ENCODE data around the gene DUSP1.
"Not testable (repeated sequence)": the region's sequence is repeated elsewhere in the genome, so short reads cannot be mapped to it uniquely, and the experiment has no call there.

Gene DUSP1

DNA sequence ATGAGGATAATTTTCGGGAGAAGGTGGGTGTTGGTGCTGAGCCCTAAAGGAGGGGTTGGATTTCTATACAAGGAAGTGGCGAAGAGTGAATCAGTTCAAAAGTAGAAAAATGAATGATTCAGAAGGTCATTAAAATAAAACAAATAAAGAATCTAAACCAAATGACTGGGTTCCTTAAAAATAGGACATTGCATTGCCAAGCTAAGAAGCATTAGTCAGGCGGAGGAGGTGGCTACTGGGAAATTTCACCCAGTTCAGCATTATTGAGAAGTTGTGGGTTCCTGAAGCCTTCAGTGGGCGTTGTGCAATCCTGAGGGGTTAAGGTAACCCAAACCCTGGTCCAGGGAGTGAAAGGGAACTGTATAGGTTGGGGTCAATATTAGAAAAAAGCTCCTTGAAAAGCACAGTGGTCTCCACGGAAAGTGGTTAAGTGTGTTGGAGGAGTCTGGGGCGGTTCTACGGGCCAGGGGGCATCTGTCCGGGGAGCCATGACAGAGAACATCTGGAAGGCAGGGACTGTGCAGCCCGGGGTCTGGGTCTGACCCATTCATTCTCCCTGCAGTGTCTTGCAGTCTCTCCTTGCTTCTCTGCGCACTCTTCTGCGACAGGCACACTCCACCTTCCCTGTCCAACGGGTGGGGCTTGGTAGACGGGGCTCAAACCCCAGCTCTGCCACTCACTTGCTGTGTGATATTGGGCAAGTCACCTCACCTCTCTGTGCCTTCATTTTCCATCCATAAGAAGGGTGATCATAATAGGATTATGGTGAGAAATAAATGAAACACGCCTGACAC, 27.6 kb upstream of the DUSP1 start:
- FAIRE-seq (no peak), DNase-seq (ENCODE audit: insufficient read length, low spot score) (no peak)

GRCh38 chr5:172797771-172798191, 26.8 kb upstream of the DUSP1 start:
- no peak for FAIRE-seq

DNA sequence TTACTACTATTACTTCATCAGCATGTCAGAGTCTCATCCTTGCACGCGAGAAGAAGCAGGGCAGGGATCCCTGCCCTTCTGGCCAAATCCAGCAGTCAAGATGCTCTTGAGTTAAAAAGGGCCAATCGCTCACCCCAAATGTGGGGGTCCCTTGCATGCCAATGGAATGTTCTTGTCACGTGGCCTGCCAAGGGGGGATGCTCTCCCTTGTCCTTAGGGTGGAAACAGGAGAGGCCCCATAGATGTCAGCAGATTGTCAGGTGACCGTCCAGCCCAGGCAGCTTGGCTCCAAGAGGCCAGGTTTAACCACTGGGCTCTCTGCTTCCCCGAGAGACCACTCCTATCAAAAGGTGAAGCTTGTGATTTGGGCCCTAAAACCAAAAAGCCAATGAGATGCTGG, 25.3 kb upstream of the DUSP1 start:
- FAIRE-seq (no peak), DNase-seq (ENCODE audit: insufficient read length, low spot score) (no peak)

More at GRCh38 chr5:172797771-172798191, 26.8 kb upstream of the DUSP1 start:
- no peak for DNase-seq (ENCODE audit: insufficient read length, low spot score)

GRCh38 chr5:172795318-172795977, 24.5 kb upstream of the DUSP1 start:
- DNase-seq (ENCODE audit: insufficient read length, low spot score) (no peak), FAIRE-seq (no peak)

GRCh38 chr5:172793577-172794488, 22.8 kb upstream of the DUSP1 start:
- DNase-seq (ENCODE audit: insufficient read length, low spot score) = no peak
- FAIRE-seq = no peak

DNA sequence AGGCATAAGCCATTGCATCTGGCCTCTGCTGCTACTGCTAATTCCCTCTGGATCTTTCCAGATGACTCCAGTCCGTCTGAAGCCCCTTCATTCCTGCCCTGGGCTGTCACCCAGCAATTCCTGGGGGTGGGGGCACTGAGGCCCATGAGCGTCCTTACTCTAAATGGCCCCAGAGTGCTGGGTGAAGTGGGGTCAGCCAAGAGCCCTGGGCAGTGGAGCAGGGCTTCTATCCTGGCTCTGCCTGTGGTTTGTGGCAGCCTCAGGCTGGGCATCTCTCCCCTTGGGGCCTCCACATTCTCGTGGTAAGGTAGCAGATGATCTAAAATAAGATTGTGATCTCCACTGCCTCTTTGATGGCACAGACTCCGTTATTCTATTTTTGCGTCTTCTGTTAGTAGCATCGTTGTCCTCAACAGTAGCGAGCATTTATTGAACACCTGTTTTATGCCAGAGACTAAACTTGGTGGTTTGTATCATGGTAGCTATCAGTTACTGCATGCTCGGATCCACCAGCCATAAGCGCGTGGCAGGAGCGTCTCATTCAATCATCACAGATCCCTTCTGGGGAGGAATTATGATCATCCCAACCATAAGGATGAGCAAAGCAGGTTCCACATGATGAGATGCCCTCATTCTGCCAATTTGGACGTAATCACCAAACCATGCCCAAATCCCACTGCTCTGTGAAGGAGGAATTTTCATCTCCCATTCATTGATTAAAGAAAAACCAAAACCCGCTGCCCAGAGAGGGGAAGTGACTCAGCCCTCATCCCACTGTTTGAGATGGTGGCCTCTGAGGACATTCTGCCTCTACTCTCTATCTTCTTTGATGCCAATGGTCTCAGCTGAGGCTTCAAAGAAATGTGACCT, 21.9 kb upstream of the DUSP1 start:
- DNase-seq (ENCODE audit: insufficient read length, low spot score) (no peak), FAIRE-seq (no peak)

DNA sequence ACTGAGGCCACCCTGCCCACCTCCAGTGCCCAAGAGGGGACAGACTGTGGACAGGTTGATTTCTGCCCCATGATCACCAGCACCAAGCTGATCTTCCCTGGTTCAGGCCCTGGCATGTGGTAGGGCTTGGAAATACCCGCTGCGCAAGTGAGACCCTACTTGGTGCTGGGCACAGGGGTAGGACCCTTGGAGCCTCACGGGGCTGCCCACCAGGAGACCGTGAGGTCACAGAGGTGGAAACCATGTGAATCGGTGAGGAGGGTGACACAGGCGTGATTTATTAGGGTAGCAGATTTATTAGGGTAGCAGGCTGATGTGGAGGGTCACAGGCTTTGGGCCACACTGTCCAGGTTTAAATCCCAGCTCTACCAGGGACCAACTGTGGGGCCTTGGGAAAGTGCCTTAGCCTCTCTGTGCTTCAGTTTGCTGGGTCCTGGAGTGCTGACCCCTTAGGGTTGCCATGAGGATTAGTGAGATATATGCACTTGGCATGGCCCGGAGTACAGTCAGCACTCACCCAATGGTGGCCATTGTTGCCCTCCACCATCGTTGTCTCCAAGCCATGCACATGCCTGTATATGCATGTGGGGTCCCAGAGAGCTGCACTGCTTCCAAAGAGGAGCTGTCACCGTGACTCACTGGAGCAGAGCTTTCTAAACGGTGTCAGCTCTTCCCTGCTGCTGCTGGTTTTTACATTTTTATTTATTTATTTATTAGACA, 20.9 kb upstream of the DUSP1 start:
- DNase-seq (ENCODE audit: insufficient read length, low spot score) (no peak), FAIRE-seq (no peak)

DNA sequence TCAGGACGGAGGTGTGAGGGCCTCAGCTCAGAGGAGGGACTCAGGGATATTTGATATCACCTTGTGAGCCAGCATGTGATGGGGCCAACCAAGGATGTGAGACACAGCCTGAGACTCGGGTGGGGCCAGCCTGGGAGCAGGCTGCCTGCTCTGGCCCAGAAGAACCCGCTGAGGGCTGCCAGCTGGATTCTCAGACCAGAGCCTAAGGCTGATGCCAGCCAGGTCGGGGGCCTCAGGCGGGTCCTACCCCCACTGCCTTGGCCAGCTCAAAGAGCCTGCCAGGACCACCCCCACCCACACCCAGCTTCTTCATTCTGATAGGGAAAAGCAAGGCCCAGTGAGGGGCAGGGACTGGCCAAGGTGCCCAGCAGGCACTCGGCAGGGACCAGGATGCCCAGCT, 20.3 kb upstream of the DUSP1 start:
- FAIRE-seq = no peak

GRCh38 chr5:172790496-172790889, 19.5 kb upstream of the DUSP1 start:
- FAIRE-seq = no peak
- DNase-seq (ENCODE audit: insufficient read length, low spot score) = no peak

More for the DNA sequence above, 20.3 kb upstream of the DUSP1 start:
- no peak for DNase-seq (ENCODE audit: insufficient read length, low spot score)

GRCh38 chr5:172789687-172790495, 18.9 kb upstream of the DUSP1 start:
- no peak for DNase-seq (ENCODE audit: insufficient read length, low spot score)
- FAIRE-seq = no peak

DNA sequence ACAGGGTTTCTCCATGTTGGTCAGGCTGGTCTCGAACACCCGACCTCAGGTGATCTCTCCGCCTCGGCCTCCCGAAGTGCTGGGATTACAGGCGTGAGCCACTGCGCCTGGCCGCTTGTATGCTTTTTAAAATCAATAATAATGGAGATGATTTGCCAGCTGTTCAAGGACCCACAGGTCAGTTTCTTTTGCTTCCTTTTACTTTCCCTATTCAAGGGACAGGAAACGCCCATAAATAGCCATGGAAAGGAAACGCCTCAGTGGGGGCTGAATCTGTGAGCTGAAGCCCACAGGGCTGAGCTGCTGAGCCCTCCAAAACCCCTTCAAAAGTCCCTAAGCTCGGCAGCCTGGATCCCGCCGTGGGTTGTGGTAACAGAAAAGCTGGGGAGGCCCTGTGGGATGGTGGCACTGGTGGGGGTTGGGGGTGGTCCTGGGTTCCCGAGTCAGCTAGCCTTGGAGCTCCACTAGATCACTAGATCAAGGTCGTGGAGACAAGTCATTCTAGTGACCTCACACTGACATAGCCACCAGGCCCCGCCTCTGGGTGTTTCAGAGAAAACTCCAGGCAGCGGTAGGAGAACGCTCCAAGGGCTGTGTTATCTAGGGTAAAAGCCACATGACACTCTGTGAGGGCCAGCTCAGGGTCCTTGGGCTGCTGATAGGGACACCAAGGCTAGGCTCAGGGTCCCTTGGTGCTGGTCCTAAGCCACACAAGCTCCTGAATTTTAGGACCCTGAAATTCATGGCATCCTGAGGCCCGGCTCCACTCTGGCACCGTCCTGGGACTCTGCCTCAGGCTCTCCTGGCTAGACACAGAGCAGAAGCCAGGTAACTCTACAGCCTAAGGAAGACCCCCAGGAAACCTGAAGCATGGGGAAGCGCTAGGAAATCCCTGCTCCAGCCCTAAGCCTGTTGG, 18.0 kb upstream of the DUSP1 start:
- FAIRE-seq (no peak), DNase-seq (ENCODE audit: insufficient read length, low spot score) (no peak)

GRCh38 chr5:172787538-172787937, 16.5 kb upstream of the DUSP1 start:
- FAIRE-seq; DNase-seq (ENCODE audit: insufficient read length, low spot score): not testable (repeated sequence)

DNA sequence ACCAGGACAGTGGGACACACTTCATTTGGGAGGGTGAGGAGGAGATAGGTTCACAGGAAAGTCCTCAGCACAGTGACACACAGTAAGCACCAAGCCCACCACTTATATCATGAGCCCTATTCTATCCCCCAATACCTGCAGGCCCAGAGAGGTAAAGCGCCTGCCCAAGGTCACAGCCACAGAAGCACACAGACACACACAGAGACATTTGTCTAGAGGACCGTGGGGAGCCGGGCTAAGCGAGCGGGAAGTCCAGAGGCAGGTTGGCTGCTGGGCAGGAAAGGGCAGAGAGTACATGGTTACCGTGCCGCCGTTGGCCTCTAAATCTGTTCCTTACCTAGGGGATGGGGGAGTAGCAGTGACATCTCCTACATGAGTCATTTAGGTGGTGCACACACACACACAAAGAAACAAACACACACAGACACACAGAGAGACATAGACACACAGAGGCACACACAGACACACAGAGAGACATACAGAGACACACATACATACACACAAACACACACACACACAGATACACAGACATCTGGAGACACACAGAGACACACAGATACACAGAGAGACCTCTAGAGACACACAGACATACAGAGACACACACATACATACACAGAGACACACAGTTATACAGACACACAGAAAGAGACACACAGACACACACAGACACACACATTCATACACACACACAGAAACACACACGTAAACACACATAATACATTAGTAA, 15.9 kb upstream of the DUSP1 start:
- DNase-seq (ENCODE audit: insufficient read length, low spot score) (no peak), FAIRE-seq (no peak)

GRCh38 chr5:172785429-172786088, 14.6 kb upstream of the DUSP1 start:
- DNase-seq (ENCODE audit: insufficient read length, low spot score) (no peak), FAIRE-seq (no peak)

- not testable (repeated sequence) for FAIRE-seq; DNase-seq (ENCODE audit: insufficient read length, low spot score)
Observed at GRCh38 chr5:172784162-172784561, 13.2 kb upstream of the DUSP1 start.

- not testable (repeated sequence) for DNase-seq (ENCODE audit: insufficient read length, low spot score); FAIRE-seq
Observed at GRCh38 chr5:172783319-172783718, 12.3 kb upstream of the DUSP1 start.
